HCT116 (cell line): ENCODE results near the gene PPM1M. TPM values are rescaled to one million over a fixed set of nuclear protein-coding genes. Genes with fewer than 3 reads are reported as not detected.

ENCODE experiments used
- ATAC-seq: fragments of 200-7000 bp; cut with Tn5 transposase; 2 replicates; pipeline ENCODE4 v1.9.1; 2020; ENCODE audit warnings: mild to moderate bottlenecking, moderate library complexity
- BruUV-seq: library from RNA; stranded (reverse); fragments of 400-500 nt; replicated peaks from 2 replicates; lab custom pipeline; 2021; lab: Mats Ljungman, UMichigan
- CTCF ChIA-PET: fragments of 300-600 bp; sonication (Branson Sonifier 250); formaldehyde crosslinking; loops from one replicate; lab custom pipeline; 2021; ENCODE audit warnings: antibody characterized with exemption; lab: Charles Lee
- POLR2A ChIA-PET: fragments of 300-600, 350-600 bp; sonication (Branson Sonifier 250); formaldehyde crosslinking; loops from one replicate; lab custom pipeline; 2021; ENCODE audit warnings: antibody characterized with exemption; lab: Charles Lee
- RAD21 ChIA-PET, 2 experiments: fragments of 300-600 bp; sonication (Branson Sonifier 250); formaldehyde crosslinking; loops; one replicate each; lab custom pipeline; 2023; ENCODE audit warnings: low total read pairs in 2 of 2; ENCODE audit not compliant: uncharacterized antibody in 2 of 2, unreplicated experiment in 2 of 2, low non-redundant PET in 1 of 2; lab: Charles Lee
- DNase-seq: peaks from one replicate; pipeline ENCODE4 v3.0.0-alpha.2; 2010; ENCODE audit warnings: low read depth, low spot score
- H2AFZ ChIP-seq: fragments of 200-600 bp; shearing (Covaris generic), sonication (generic); 2 replicates; pipeline ENCODE4 v1.6.1; 2017; ENCODE audit warnings: low read depth, mixed run types, mixed read lengths, antibody characterized with exemption, low read length; ENCODE audit not compliant: poor library complexity, severe bottlenecking
- H3K27ac ChIP-seq: 2 replicates; pipeline ENCODE4 v1.5.1; 2012; ENCODE audit warnings: low read depth, low read length
- H3K27me3 ChIP-seq: fragments of 200-600 bp; sonication (generic); 2 replicates; pipeline ENCODE4 v1.6.1; 2016; ENCODE audit warnings: mixed run types, low read length, mixed read lengths; ENCODE audit not compliant: insufficient read depth
- H3K36me3 ChIP-seq, 2 experiments: fragments of 200-500 bp in 1 of 2; fragments of 200-600 bp in 1 of 2; sonication (Bioruptor generic) in 1 of 2; sonication (generic) in 1 of 2; 2 replicates each; pipeline versions ENCODE4 v1.5.1 to v1.6.1; 2014 to 2016; ENCODE audit warnings: low read length in 2 of 2, inconsistent platforms in 1 of 2, mixed read lengths in 1 of 2, mixed run types in 1 of 2; ENCODE audit not compliant: insufficient read depth in 2 of 2, control insufficient read depth in 1 of 2
- H3K4me1 ChIP-seq, 2 experiments: fragments of 200-600 bp in 1 of 2; sonication (generic) in 1 of 2; 2 replicates each; pipeline versions ENCODE4 v1.5.1 to v1.6.1; 2012 to 2017; ENCODE audit warnings: low read length in 2 of 2, inconsistent platforms in 1 of 2, mild to moderate bottlenecking in 1 of 2, mixed read lengths in 1 of 2, mixed run types in 1 of 2, moderate library complexity in 1 of 2; ENCODE audit not compliant: insufficient read depth in 2 of 2, control insufficient read depth in 1 of 2
- H3K4me2 ChIP-seq: fragments of 200-600 bp; sonication (generic); 2 replicates; pipeline ENCODE4 v1.6.1; 2017; ENCODE audit warnings: mixed run types, low read length, mixed read lengths
- H3K4me3 ChIP-seq, 2 experiments: fragments of 200-600 bp in 1 of 2; sonication (generic) in 1 of 2; replicated peaks in 1 of 2; 2 replicates each; pipeline ENCODE4 v1.5.1; 2011 to 2016; ENCODE audit warnings: low read length in 2 of 2, control low read depth in 1 of 2, low read depth in 1 of 2, mild to moderate bottlenecking in 1 of 2, mixed read lengths in 1 of 2, mixed run types in 1 of 2
- H3K79me2 ChIP-seq: fragments of 200-600 bp; sonication (generic); 2 replicates; pipeline ENCODE4 v1.6.1; 2017; ENCODE audit warnings: mild to moderate bottlenecking, mixed run types, low read length, moderate library complexity, mixed read lengths; ENCODE audit not compliant: insufficient read depth
- H3K9ac ChIP-seq: fragments of 200-600 bp; sonication (generic); 2 replicates; pipeline ENCODE4 v1.6.1; 2016; ENCODE audit warnings: low read length, mixed read lengths
- H3K9me2 ChIP-seq: fragments of 200-600 bp; sonication (generic), shearing (Covaris generic); 2 replicates; pipeline ENCODE4 v1.6.1; 2017; ENCODE audit warnings: mixed run types, mild to moderate bottlenecking, moderate library complexity; ENCODE audit not compliant: insufficient read depth
- H3K9me3 ChIP-seq, 2 experiments: fragments of 200-500 bp in 1 of 2; fragments of 200-600 bp in 1 of 2; sonication (Bioruptor generic) in 1 of 2; sonication (generic) in 1 of 2; 2 replicates each; pipeline ENCODE4 v1.6.1; 2014 to 2017; ENCODE audit warnings: low read length in 2 of 2, mixed read lengths in 2 of 2, inconsistent platforms in 1 of 2, low read depth in 1 of 2, mild to moderate bottlenecking in 1 of 2, mixed run types in 1 of 2, moderate library complexity in 1 of 2; ENCODE audit not compliant: control insufficient read depth in 1 of 2, insufficient read depth in 1 of 2
- H4K20me1 ChIP-seq: fragments of 200-600 bp; sonication (generic), shearing (Covaris generic); 2 replicates; pipeline ENCODE4 v1.6.1; 2017; ENCODE audit warnings: mixed run types, mild to moderate bottlenecking, moderate library complexity; ENCODE audit not compliant: insufficient read depth
- CEBPB ChIP-seq: IDR thresholded peaks from 2 replicates; pipeline ENCODE4 v1.6.1; 2012; ENCODE audit warnings: low read depth
- intact Hi-C: fragments of 100-400 bp; cut with micrococcal nuclease; formaldehyde crosslinking; loops from 2 replicates; pipeline ENCODE4 v1.10.0; 2022
- total RNA-seq: library from RNA; stranded (reverse); gene quantifications from one replicate; pipeline ENCODE4 v1.2.1, GENCODE V29; 2021; ENCODE audit not compliant: unreplicated experiment
- TF ChIP-seq, protein P1 (sequence below): IDR thresholded peaks from 2 replicates; pipeline ENCODE4 v1.6.1; 2011; ENCODE audit warnings: mild to moderate bottlenecking, low read length, moderate library complexity; ENCODE audit not compliant: insufficient replicate concordance; ENCODE audit errors: extremely low read depth

PPM1M gene
- total RNA-seq, 1 experiment from 2014 or later: 16.6 TPM

DNA sequence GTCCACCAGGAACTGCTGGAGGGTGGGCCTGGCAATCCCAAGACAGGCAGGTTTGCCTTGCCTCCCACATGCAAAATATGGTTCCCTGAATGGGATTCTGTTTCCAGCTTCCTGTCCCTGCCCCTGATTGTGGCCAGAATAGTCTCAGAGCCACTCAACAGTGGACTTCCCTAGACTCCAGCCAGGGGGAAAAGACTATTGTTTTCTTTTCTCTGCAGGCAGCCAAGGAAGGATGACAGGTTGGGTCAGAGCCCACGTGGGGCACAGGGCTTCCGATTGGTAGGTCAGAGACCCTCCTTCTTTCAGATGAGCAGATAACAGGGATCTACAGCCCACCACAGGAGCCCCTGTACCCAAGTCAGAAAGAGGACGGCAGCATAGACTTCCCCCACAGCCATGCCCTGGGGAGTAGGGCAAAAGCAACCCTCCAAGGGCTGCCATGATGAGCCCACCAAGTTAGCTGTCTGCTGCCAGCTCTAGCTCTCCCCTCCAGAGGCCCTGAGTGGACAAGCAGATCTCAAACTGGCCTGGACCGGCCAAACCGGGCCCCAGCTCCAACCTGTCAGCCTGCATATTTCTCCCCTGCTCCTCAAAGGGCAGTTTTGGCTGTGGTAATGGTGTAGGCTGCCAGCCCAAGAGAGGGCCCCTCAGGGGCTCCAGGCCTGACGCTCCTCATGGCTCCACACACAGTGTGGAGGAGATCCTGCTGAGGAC is 26.5 kb upstream of the PPM1M start:
- ATAC-seq (no peak), DNase-seq (no peak)
- H3K9me2 ChIP-seq: no peaks in the 10 kb centered on the region
- no peaks in the 10 kb centered on the region for H3K9me3 ChIP-seq
- H2AFZ ChIP-seq: no peak overlapping the region
- intact Hi-C loops: loop anchor here (5.0 kb wide), 1 partner anchor 67 kb away; the partner anchor contains the start of gene POC1A
- ChIA-PET RAD21 (interaction anchor here in 1 of 2 experiments (1.4 kb wide), 1 partner anchor 120 kb away, joined by 5 read pairs; no protein-coding TSS in a partner anchor), CTCF (interaction anchor here (1.6 to 5.4 kb wide), 5 partner anchors 15 to 165 kb away, joined by 3 to 55 read pairs (median 13); partner anchors contain the start of gene GLYCTK), POLR2A (interaction anchor here (0.6 to 0.8 kb wide), 2 partner anchors 223 kb away, joined by 3 to 4 read pairs; partner anchors contain the start of gene RPL29)
- no peak overlapping the region for H3K4me3 ChIP-seq
- H3K79me2 ChIP-seq: no peaks in the 10 kb centered on the region
- no peak overlapping the region for H3K9ac ChIP-seq
- BruUV-seq: no TSS peak
- no peaks in the 10 kb centered on the region for H4K20me1 ChIP-seq
- H3K4me1 ChIP-seq: peaks cover 21 to 42% of the 10 kb centered on the region in 2 experiments
- peaks cover 3 to 4% of the 10 kb centered on the region in 2 experiments; a peak in 3 of 4 replicates for H3K36me3 ChIP-seq
- H3K27ac ChIP-seq: no peak overlapping the region; the same call in 1 of the 2 replicates
- no peak overlapping the region for H3K4me2 ChIP-seq
- no peaks in the 10 kb centered on the region for H3K27me3 ChIP-seq
- TF ChIP-seq, protein P1, sequence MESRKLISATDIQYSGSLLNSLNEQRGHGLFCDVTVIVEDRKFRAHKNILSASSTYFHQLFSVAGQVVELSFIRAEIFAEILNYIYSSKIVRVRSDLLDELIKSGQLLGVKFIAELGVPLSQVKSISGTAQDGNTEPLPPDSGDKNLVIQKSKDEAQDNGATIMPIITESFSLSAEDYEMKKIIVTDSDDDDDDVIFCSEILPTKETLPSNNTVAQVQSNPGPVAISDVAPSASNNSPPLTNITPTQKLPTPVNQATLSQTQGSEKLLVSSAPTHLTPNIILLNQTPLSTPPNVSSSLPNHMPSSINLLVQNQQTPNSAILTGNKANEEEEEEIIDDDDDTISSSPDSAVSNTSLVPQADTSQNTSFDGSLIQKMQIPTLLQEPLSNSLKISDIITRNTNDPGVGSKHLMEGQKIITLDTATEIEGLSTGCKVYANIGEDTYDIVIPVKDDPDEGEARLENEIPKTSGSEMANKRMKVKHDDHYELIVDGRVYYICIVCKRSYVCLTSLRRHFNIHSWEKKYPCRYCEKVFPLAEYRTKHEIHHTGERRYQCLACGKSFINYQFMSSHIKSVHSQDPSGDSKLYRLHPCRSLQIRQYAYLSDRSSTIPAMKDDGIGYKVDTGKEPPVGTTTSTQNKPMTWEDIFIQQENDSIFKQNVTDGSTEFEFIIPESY: no peak
- no peak for TF ChIP-seq CEBPB
